ENCODE data around the gene CIDEB. TPM values are rescaled to one million over a fixed set of nuclear protein-coding genes. Genes with fewer than 3 reads are reported as not detected.

The CIDEB gene
- total and polyA plus RNA-seq, 2 of the 13 experiments (the other 11 are each of a cell fraction or from before 2014, with no cell fraction given), result 35.8 to 110 TPM

- peak; percentile 90; the same call in 1 of the 2 replicates for TF ChIP-seq ZNF383 (CRISPR knock-in tag; IDR thresholded peaks at IDR 0.05; ENCODE audit: borderline replicate concordance)
- no peak for TF ChIP-seq NONO (IDR thresholded peaks at IDR 0.05)
- TF ChIP-seq NONO (CRISPR knock-in tag; conservative IDR thresholded peaks at IDR 0.05), result peak; percentile 93
- TF ChIP-seq CHD4 (IDR thresholded peaks at IDR 0.05; ENCODE audit: borderline replicate concordance, low read length), result no peak
- no peak; the same call in 1 of the 2 replicates for TF ChIP-seq ZNF10 (CRISPR knock-in tag; IDR thresholded peaks at IDR 0.05; ENCODE audit: borderline replicate concordance, low read depth)
- TF ChIP-seq ZNF850 (CRISPR knock-in tag; conservative IDR thresholded peaks at IDR 0.05), result no peak
- peak; percentile 88 for TF ChIP-seq ZBTB3 (CRISPR knock-in tag; IDR thresholded peaks at IDR 0.05; ENCODE audit: borderline replicate concordance, low read depth)
- TF ChIP-seq MTF2 (CRISPR knock-in tag; IDR thresholded peaks at IDR 0.05; ENCODE audit: borderline replicate concordance), result peak; percentile 100
- peak; percentile 91 for TF ChIP-seq KLF15 (CRISPR knock-in tag; IDR thresholded peaks at IDR 0.05; ENCODE audit: borderline replicate concordance)
- TF ChIP-seq, protein P1, sequence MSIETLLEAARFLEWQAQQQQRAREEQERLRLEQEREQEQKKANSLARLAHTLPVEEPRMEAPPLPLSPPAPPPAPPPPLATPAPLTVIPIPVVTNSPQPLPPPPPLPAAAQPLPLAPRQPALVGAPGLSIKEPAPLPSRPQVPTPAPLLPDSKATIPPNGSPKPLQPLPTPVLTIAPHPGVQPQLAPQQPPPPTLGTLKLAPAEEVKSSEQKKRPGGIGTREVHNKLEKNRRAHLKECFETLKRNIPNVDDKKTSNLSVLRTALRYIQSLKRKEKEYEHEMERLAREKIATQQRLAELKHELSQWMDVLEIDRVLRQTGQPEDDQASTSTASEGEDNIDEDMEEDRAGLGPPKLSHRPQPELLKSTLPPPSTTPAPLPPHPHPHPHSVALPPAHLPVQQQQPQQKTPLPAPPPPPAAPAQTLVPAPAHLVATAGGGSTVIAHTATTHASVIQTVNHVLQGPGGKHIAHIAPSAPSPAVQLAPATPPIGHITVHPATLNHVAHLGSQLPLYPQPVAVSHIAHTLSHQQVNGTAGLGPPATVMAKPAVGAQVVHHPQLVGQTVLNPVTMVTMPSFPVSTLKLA (IDR thresholded peaks at IDR 0.05), result 0 out of 2 replicates have a peak, but pooled peaks have one; percentile 6
- no peak for TF ChIP-seq SP1 (IDR thresholded peaks at IDR 0.05)
- peak; percentile 62; the same call in 1 of the 2 replicates for TF ChIP-seq SP1 (CRISPR knock-in tag; IDR thresholded peaks at IDR 0.05)
- TF ChIP-seq RFX1 (IDR thresholded peaks at IDR 0.05), result no peak
- peak; percentile 99 for TF ChIP-seq KLF13 (CRISPR knock-in tag; IDR thresholded peaks at IDR 0.05)
- peak; percentile 69; the same call in 1 of the 2 replicates for TF ChIP-seq GATAD1 (CRISPR knock-in tag; IDR thresholded peaks at IDR 0.05)
- no peak for TF ChIP-seq MAFK (conservative IDR thresholded peaks at IDR 0.05 in 1 of 2, IDR thresholded peaks at IDR 0.05 in 1 of 2; ENCODE audit: low read length in 2 of 2)
- no peak for TF ChIP-seq NFIB (CRISPR knock-in tag; IDR thresholded peaks at IDR 0.05; ENCODE audit: borderline replicate concordance)
- TF ChIP-seq, protein P2, sequence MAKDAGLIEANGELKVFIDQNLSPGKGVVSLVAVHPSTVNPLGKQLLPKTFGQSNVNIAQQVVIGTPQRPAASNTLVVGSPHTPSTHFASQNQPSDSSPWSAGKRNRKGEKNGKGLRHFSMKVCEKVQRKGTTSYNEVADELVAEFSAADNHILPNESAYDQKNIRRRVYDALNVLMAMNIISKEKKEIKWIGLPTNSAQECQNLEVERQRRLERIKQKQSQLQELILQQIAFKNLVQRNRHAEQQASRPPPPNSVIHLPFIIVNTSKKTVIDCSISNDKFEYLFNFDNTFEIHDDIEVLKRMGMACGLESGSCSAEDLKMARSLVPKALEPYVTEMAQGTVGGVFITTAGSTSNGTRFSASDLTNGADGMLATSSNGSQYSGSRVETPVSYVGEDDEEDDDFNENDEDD (CRISPR knock-in tag; IDR thresholded peaks at IDR 0.05; ENCODE audit: borderline replicate concordance), result peak; percentile 91
- TF ChIP-seq ZSCAN5A (CRISPR knock-in tag; IDR thresholded peaks at IDR 0.05; ENCODE audit: borderline replicate concordance), result no peak
- peak; percentile 91; the same call in 1 of the 2 replicates for TF ChIP-seq MXD4 (CRISPR knock-in tag; IDR thresholded peaks at IDR 0.05)
- TF ChIP-seq SNAI1 (CRISPR knock-in tag; IDR thresholded peaks at IDR 0.05; ENCODE audit: borderline replicate concordance), result peak; percentile 95
- peak; percentile 94 for TF ChIP-seq ZNF605 (CRISPR knock-in tag; IDR thresholded peaks at IDR 0.05)
- TF ChIP-seq ZNF430 (CRISPR knock-in tag; IDR thresholded peaks at IDR 0.05), result peak; percentile 49; the same call in 1 of the 2 replicates
- no peak for TF ChIP-seq FOXJ3 (CRISPR knock-in tag; IDR thresholded peaks at IDR 0.05; ENCODE audit: borderline replicate concordance)
- TF ChIP-seq CHD2 (IDR thresholded peaks at IDR 0.05; ENCODE audit: low read depth, low read length), result peak; percentile 47
- no peak for TF ChIP-seq HCFC1 (IDR thresholded peaks at IDR 0.05; ENCODE audit: low read depth, low read length)
- peak; percentile 96 for TF ChIP-seq ZNF333 (CRISPR knock-in tag; IDR thresholded peaks at IDR 0.05; ENCODE audit: borderline replicate concordance)
- TF ChIP-seq HDAC2 (CRISPR knock-in tag; IDR thresholded peaks at IDR 0.05), result peak; percentile 70
- peak; percentile 46; the same call in 1 of the 2 replicates for TF ChIP-seq RARA (CRISPR knock-in tag; IDR thresholded peaks at IDR 0.05)
These were observed 24.7 kb upstream of the CIDEB start (continued) for GRCh38 chr14:24332268-24332993.

All from HepG2 (cell line).